ENCODE measurements around the gene PRUNE1.

PRUNE1 gene

GRCh38 chr1:151051356-151052009 lies 43.2 kb downstream of the PRUNE1 start:
- no peak for DNase-seq

- no peak for DNase-seq
Observed at GRCh38 chr1:151054971-151055547, 46.8 kb downstream of the PRUNE1 start.

GRCh38 chr1:151055581-151055980 lies 47.3 kb downstream of the PRUNE1 start:
- DNase-seq = no peak

- DNase-seq = no peak
Observed at GRCh38 chr1:151056149-151056548, 47.9 kb downstream of the PRUNE1 start.

GRCh38 chr1:151058692-151059091 lies 50.4 kb downstream of the PRUNE1 start:
- no peak for DNase-seq

GRCh38 chr1:151059109-151060006 lies 51.1 kb downstream of the PRUNE1 start, which contains the start of gene CDC42SE1:
Gene CDC42SE1, minus strand, starts transcription at chr1:151059622. Its CDS starts 3,892 bp downstream, at chr1:151055730.
- peak; percentile 83 for DNase-seq

GRCh38 chr1:151060007-151060656 lies 51.9 kb downstream of the PRUNE1 start, which contains the start of gene MLLT11:
Gene MLLT11, plus strand, starts transcription at chr1:151060397. Its CDS starts 6,828 bp downstream, at chr1:151067225.
- DNase-seq = peak; percentile 83

GRCh38 chr1:151060657-151061421 lies 52.6 kb downstream of the PRUNE1 start:
- peak; percentile 35 for DNase-seq

- DNase-seq = no peak
Observed at GRCh38 chr1:151061704-151062103, 53.5 kb downstream of the PRUNE1 start.

- DNase-seq = peak; percentile 79
Observed at GRCh38 chr1:151062741-151063371, 54.6 kb downstream of the PRUNE1 start.

GRCh38 chr1:151065089-151065645 lies 56.9 kb downstream of the PRUNE1 start:
- DNase-seq = no peak

- no peak for DNase-seq
Observed at GRCh38 chr1:151067185-151067584, 58.9 kb downstream of the PRUNE1 start.

GRCh38 chr1:151069103-151069486 lies 60.8 kb downstream of the PRUNE1 start:
- DNase-seq = no peak

GRCh38 chr1:151070474-151071276 lies 62.4 kb downstream of the PRUNE1 start, which contains the start of gene GABPB2:
Gene GABPB2, plus strand, starts transcription at chr1:151070761. Its CDS starts 17,429 bp downstream, at chr1:151088190.
- peak; percentile 98 for DNase-seq

GRCh38 chr1:151072224-151072623 lies 64.0 kb downstream of the PRUNE1 start:
- no peak for DNase-seq
